ENCODE measurements around the gene AP3S1. TPM values are rescaled to one million over a fixed set of nuclear protein-coding genes. Genes with fewer than 3 reads are reported as not detected.

AP3S1 gene
- polyA plus RNA-seq, 4 donors: 62.7 to 149 (median 126) TPM

- no peaks in the 10 kb centered on the region for H3K36me3 ChIP-seq (ENCODE audit: control insufficient read depth in 3 of 3, insufficient read depth in 2 of 3, low read depth in 1 of 3, low read length in 3 of 3)
- no peak for DNase-seq
- no peaks in the 10 kb centered on the region for H3K27me3 ChIP-seq (ENCODE audit: control insufficient read depth in 3 of 3, insufficient read depth in 3 of 3, low read length in 3 of 3)
- no peaks in the 10 kb centered on the region for H3K9me3 ChIP-seq (ENCODE audit: control insufficient read depth in 2 of 2, insufficient read depth in 1 of 2, low read depth in 1 of 2, low read length in 1 of 2)
- H3K4me3 ChIP-seq (ENCODE audit: low read depth in 1 of 3, low read length in 3 of 3): no peak overlapping the region
- H3K4me1 ChIP-seq (ENCODE audit: control insufficient read depth in 3 of 3, insufficient read depth in 2 of 3, low read depth in 1 of 3, low read length in 2 of 3): no peaks in the 10 kb centered on the region
- FAIRE-seq: no peak
- 27 to 61% (median 30%) methylated on average over 3 to 4 of the region's 4 CpGs for WGBS, 3 donors
- no peak overlapping the region for H3K27ac ChIP-seq (ENCODE audit: low read depth in 1 of 3, low read length in 2 of 3)
Measured at GRCh38 chr5:115940080-115940810, 98.5 kb downstream of the AP3S1 start.

GRCh38 chr5:115941051-115941675 lies 99.4 kb downstream of the AP3S1 start:
- WGBS, 3 donors: 76 to 90% (median 87%) methylated on average over 9 of the region's 9 CpGs
- Histone ChIP-seq H3K9me3 (ENCODE audit: control insufficient read depth in 2 of 2, insufficient read depth in 1 of 2, low read depth in 1 of 2, low read length in 1 of 2) (no peaks in the 10 kb centered on the region), H3K27ac (ENCODE audit: low read depth in 1 of 3, low read length in 2 of 3) (no peak overlapping the region), H3K27me3 (ENCODE audit: control insufficient read depth in 3 of 3, insufficient read depth in 3 of 3, low read length in 3 of 3) (no peaks in the 10 kb centered on the region), H3K36me3 (ENCODE audit: control insufficient read depth in 3 of 3, insufficient read depth in 2 of 3, low read depth in 1 of 3, low read length in 3 of 3) (no peaks in the 10 kb centered on the region), H3K4me1 (ENCODE audit: control insufficient read depth in 3 of 3, insufficient read depth in 2 of 3, low read depth in 1 of 3, low read length in 2 of 3) (no peaks in the 10 kb centered on the region), H3K4me3 (ENCODE audit: low read depth in 1 of 3, low read length in 3 of 3) (no peak overlapping the region)
- no peak for FAIRE-seq
- DNase-seq: no peak

- Histone ChIP-seq H3K4me1 (ENCODE audit: control insufficient read depth in 3 of 3, insufficient read depth in 2 of 3, low read depth in 1 of 3, low read length in 2 of 3) (no peaks in the 10 kb centered on the region), H3K4me3 (ENCODE audit: low read depth in 1 of 3, low read length in 3 of 3) (no peak overlapping the region), H3K27ac (ENCODE audit: low read depth in 1 of 3, low read length in 2 of 3) (no peak overlapping the region), H3K36me3 (ENCODE audit: control insufficient read depth in 3 of 3, insufficient read depth in 2 of 3, low read depth in 1 of 3, low read length in 3 of 3) (no peaks in the 10 kb centered on the region), H3K9me3 (ENCODE audit: control insufficient read depth in 2 of 2, insufficient read depth in 1 of 2, low read depth in 1 of 2, low read length in 1 of 2) (no peaks in the 10 kb centered on the region), H3K27me3 (ENCODE audit: control insufficient read depth in 3 of 3, insufficient read depth in 3 of 3, low read length in 3 of 3) (no peaks in the 10 kb centered on the region)
- 82 to 91% (median 90%) methylated on average over 3 of the region's 3 CpGs for WGBS, 3 donors
- no peak for DNase-seq
- no peak for FAIRE-seq
Measured at GRCh38 chr5:115944501-115944900, 102.8 kb downstream of the AP3S1 start.

GRCh38 chr5:115946655-115947054 lies 104.9 kb downstream of the AP3S1 start:
- no peak for FAIRE-seq
- no peak for DNase-seq
- H3K27ac ChIP-seq (ENCODE audit: low read depth in 1 of 3, low read length in 2 of 3): no peak overlapping the region
- no peak overlapping the region for H3K4me3 ChIP-seq (ENCODE audit: low read depth in 1 of 3, low read length in 3 of 3)
- H3K4me1 ChIP-seq (ENCODE audit: control insufficient read depth in 3 of 3, insufficient read depth in 2 of 3, low read depth in 1 of 3, low read length in 2 of 3): no peaks in the 10 kb centered on the region
- WGBS, 3 donors: 76 to 91% (median 87%) methylated on average over 2 of the region's 2 CpGs
- H3K9me3 ChIP-seq (ENCODE audit: control insufficient read depth in 2 of 2, insufficient read depth in 1 of 2, low read depth in 1 of 2, low read length in 1 of 2): no peaks in the 10 kb centered on the region
- H3K36me3 ChIP-seq (ENCODE audit: control insufficient read depth in 3 of 3, insufficient read depth in 2 of 3, low read depth in 1 of 3, low read length in 3 of 3): no peaks in the 10 kb centered on the region
- H3K27me3 ChIP-seq (ENCODE audit: control insufficient read depth in 3 of 3, insufficient read depth in 3 of 3, low read length in 3 of 3): no peaks in the 10 kb centered on the region

- no peak overlapping the region for H3K4me3 ChIP-seq (ENCODE audit: low read depth in 1 of 3, low read length in 3 of 3)
- DNase-seq (no peak), FAIRE-seq (no peak)
- no peaks in the 10 kb centered on the region for H3K4me1 ChIP-seq (ENCODE audit: control insufficient read depth in 3 of 3, insufficient read depth in 2 of 3, low read depth in 1 of 3, low read length in 2 of 3)
- no peaks in the 10 kb centered on the region for H3K9me3 ChIP-seq (ENCODE audit: control insufficient read depth in 2 of 2, insufficient read depth in 1 of 2, low read depth in 1 of 2, low read length in 1 of 2)
- H3K36me3 ChIP-seq (ENCODE audit: control insufficient read depth in 3 of 3, insufficient read depth in 2 of 3, low read depth in 1 of 3, low read length in 3 of 3): no peaks in the 10 kb centered on the region
- no peaks in the 10 kb centered on the region for H3K27me3 ChIP-seq (ENCODE audit: control insufficient read depth in 3 of 3, insufficient read depth in 3 of 3, low read length in 3 of 3)
- no peak overlapping the region for H3K27ac ChIP-seq (ENCODE audit: low read depth in 1 of 3, low read length in 2 of 3)
- 75 to 86% (median 76%) methylated on average over 2 of the region's 2 CpGs for WGBS, 3 donors
Measured at GRCh38 chr5:115947260-115947659, 105.5 kb downstream of the AP3S1 start.

- H3K9me3 ChIP-seq (ENCODE audit: control insufficient read depth in 2 of 2, insufficient read depth in 1 of 2, low read depth in 1 of 2, low read length in 1 of 2): no peaks in the 10 kb centered on the region
- 57 to 78% (median 78%) methylated on average over 3 of the region's 3 CpGs for WGBS, 3 donors
Measured at GRCh38 chr5:115948091-115948534, 106.4 kb downstream of the AP3S1 start.

GRCh38 chr5:115949096-115949495 lies 107.4 kb downstream of the AP3S1 start:
- Histone ChIP-seq H3K4me1 (ENCODE audit: control insufficient read depth in 3 of 3, insufficient read depth in 2 of 3, low read depth in 1 of 3, low read length in 2 of 3) (no peaks in the 10 kb centered on the region), H3K4me3 (ENCODE audit: low read depth in 1 of 3, low read length in 3 of 3) (no peak overlapping the region), H3K36me3 (ENCODE audit: control insufficient read depth in 3 of 3, insufficient read depth in 2 of 3, low read depth in 1 of 3, low read length in 3 of 3) (no peaks in the 10 kb centered on the region), H3K9me3 (ENCODE audit: control insufficient read depth in 2 of 2, insufficient read depth in 1 of 2, low read depth in 1 of 2, low read length in 1 of 2) (no peaks in the 10 kb centered on the region), H3K27me3 (ENCODE audit: control insufficient read depth in 3 of 3, insufficient read depth in 3 of 3, low read length in 3 of 3) (no peaks in the 10 kb centered on the region), H3K27ac (ENCODE audit: low read depth in 1 of 3, low read length in 2 of 3) (no peak overlapping the region)
- FAIRE-seq (no peak), DNase-seq (no peak)
- 55 to 88% (median 76%) methylated on average over 1 of the region's 1 CpG for WGBS, 3 donors

More at GRCh38 chr5:115948091-115948534, 106.4 kb downstream of the AP3S1 start:
- Histone ChIP-seq H3K27me3 (ENCODE audit: control insufficient read depth in 3 of 3, insufficient read depth in 3 of 3, low read length in 3 of 3) (no peaks in the 10 kb centered on the region), H3K4me3 (ENCODE audit: low read depth in 1 of 3, low read length in 3 of 3) (no peak overlapping the region), H3K4me1 (ENCODE audit: control insufficient read depth in 3 of 3, insufficient read depth in 2 of 3, low read depth in 1 of 3, low read length in 2 of 3) (no peaks in the 10 kb centered on the region), H3K36me3 (ENCODE audit: control insufficient read depth in 3 of 3, insufficient read depth in 2 of 3, low read depth in 1 of 3, low read length in 3 of 3) (no peaks in the 10 kb centered on the region), H3K27ac (ENCODE audit: low read depth in 1 of 3, low read length in 2 of 3) (no peak overlapping the region)
- no peak for DNase-seq
- FAIRE-seq: no peak

- no peak overlapping the region for H3K4me3 ChIP-seq (ENCODE audit: low read depth in 1 of 3, low read length in 3 of 3)
- H3K9me3 ChIP-seq (ENCODE audit: control insufficient read depth in 2 of 2, insufficient read depth in 1 of 2, low read depth in 1 of 2, low read length in 1 of 2): no peaks in the 10 kb centered on the region
- no peaks in the 10 kb centered on the region for H3K4me1 ChIP-seq (ENCODE audit: control insufficient read depth in 3 of 3, insufficient read depth in 2 of 3, low read depth in 1 of 3, low read length in 2 of 3)
- WGBS, 3 donors: 31 to 45% (median 31%) methylated on average over 4 of the region's 4 CpGs
- FAIRE-seq (no peak), DNase-seq (peak in 1 of 2 donors; percentile 7)
- no peaks in the 10 kb centered on the region for H3K36me3 ChIP-seq (ENCODE audit: control insufficient read depth in 3 of 3, insufficient read depth in 2 of 3, low read depth in 1 of 3, low read length in 3 of 3)
- H3K27me3 ChIP-seq (ENCODE audit: control insufficient read depth in 3 of 3, insufficient read depth in 3 of 3, low read length in 3 of 3): peaks cover 0 to 15% (median under 1%) of the 10 kb centered on the region in 3 donors
- H3K27ac ChIP-seq (ENCODE audit: low read depth in 1 of 3, low read length in 2 of 3): no peak overlapping the region
Measured at GRCh38 chr5:115952588-115952987, 110.9 kb downstream of the AP3S1 start.
